ENCODE results near the gene BICDL2. TPM values are rescaled to one million over a fixed set of nuclear protein-coding genes. Genes with fewer than 3 reads are reported as not detected.
A peak's percentile ranks its signal among the peaks of the same experiment; 100 is the strongest.

BICDL2 gene
- total and polyA plus RNA-seq, 9 of the 15 experiments (the other 6 are each of a cell fraction or from before 2014, with no cell fraction given): 0.09 to 0.28 (median 0.09) TPM; not detected in 6

- TF ChIP-seq RAD21 (CRISPR knock-in tag; conservative IDR thresholded peaks at IDR 0.05 in 1 of 2, IDR thresholded peaks at IDR 0.05 in 1 of 2) (0 out of 4 replicates have a peak, but pooled peaks of 1 of the 2 experiments have one; percentile 10), ARID1B (IDR thresholded peaks at IDR 0.05) (peak; percentile 53), GATAD2A (IDR thresholded peaks at IDR 0.05) (peak; percentile 30; the same call in 1 of the 2 replicates), SP2 (IDR thresholded peaks at IDR 0.05; ENCODE audit: extremely low read depth, low read depth, low read length, poor library complexity, severe bottlenecking) (no peak), TAF1 (IDR thresholded peaks at IDR 0.05; ENCODE audit: control insufficient read depth, extremely low read depth, insufficient read depth, low read length, severe bottlenecking) (peak; percentile 72), ZNF318 (IDR thresholded peaks at IDR 0.05; ENCODE audit: borderline replicate concordance in 1 of 2, low read depth in 1 of 2) (no peak), RHOXF2B (CRISPR knock-in tag; conservative IDR thresholded peaks at IDR 0.05) (no peak), PHB (CRISPR knock-in tag; IDR thresholded peaks at IDR 0.05) (0 out of 2 replicates have a peak, but pooled peaks have one; percentile 54), NFIC (IDR thresholded peaks at IDR 0.05) (peak; percentile 57), MAZ (CRISPR knock-in tag; conservative IDR thresholded peaks at IDR 0.05 in 1 of 2, IDR thresholded peaks at IDR 0.05 in 1 of 2) (peak; percentile 37 to 86; a peak in 3 of 4 replicates), RNF2 (IDR thresholded peaks at IDR 0.05) (peak; percentile 43; the same call in 1 of the 2 replicates), SPI1 (IDR thresholded peaks at IDR 0.05; ENCODE audit: borderline replicate concordance, low read depth, low read length) (peak; percentile 80), JUNB (CRISPR knock-in tag; conservative IDR thresholded peaks at IDR 0.05) (no peak), USF2 (CRISPR knock-in tag; IDR thresholded peaks at IDR 0.05) (no peak), BCL6 (CRISPR knock-in tag; IDR thresholded peaks at IDR 0.05) (no peak), L3MBTL2 (IDR thresholded peaks at IDR 0.05) (0 out of 2 replicates have a peak, but pooled peaks have one; percentile 15), ETV1 (tag; conservative IDR thresholded peaks at IDR 0.05; ENCODE audit: low read depth) (0 out of 2 replicates have a peak, but pooled peaks have one; percentile 35), NRF1 (conservative IDR thresholded peaks at IDR 0.05 in 1 of 2, IDR thresholded peaks at IDR 0.05 in 1 of 2) (peak in 1 of 2 experiments; percentile 14; a peak in 1 of 4 replicates)
Observed at GRCh38 chr16:3007059-3007956, 29.4 kb downstream of the BICDL2 start (continued).

Data from K562 (cell line).